ENCODE results near the gene SKIC2. TPM values are rescaled to one million over a fixed set of nuclear protein-coding genes. Genes with fewer than 3 reads are reported as not detected.
A peak's percentile ranks its signal among the peaks of the same experiment; 100 is the strongest.
"Not testable (repeated sequence)": the region's sequence is repeated elsewhere in the genome, so short reads cannot be mapped to it uniquely, and the experiment has no call there.

The SKIC2 gene
- total RNA-seq, 4 donors from 2014 or later: 11.5 to 58.8 (median 35.6) TPM

DNA sequence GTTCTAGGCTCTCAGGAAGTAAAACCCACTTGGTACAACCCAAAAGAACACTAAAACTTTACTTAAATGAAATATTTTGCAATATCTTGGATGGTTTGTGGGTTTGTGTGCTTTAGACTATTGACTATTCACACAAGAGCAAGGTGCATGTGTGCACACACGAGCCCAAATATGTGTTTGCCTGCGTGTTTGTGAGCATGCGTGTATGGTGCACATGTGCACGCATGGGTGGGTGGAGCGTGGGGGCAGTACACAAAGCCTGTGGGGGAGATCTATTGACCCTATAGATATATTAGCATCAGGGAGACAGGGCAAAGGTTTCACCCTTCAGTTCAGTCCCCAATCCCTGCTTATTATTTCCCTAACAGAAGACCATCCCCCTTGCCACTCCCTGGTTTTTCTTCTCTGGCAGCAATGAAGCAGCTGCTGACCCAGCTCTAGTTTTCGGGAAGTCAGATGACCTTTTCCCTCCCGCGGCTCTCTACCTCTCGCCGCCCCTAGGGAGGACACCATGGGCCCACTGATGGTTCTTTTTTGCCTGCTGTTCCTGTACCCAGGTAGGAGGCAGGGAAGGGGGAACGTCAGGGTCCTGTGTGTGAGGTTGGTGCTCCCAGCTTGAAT, 31.6 kb upstream of the SKIC2 start, which contains the start of gene C2:
Gene C2 (plus strand): TSS at position 476 of the 621 bp plus-strand sequence. CDS start 36 bp downstream, at position 512.
- Histone ChIP-seq H3K27me3 (no peaks in the 10 kb centered on the region), H3K4me3 (no peak within 1 kb of the TSS), H3K9me3 (no peaks in the 10 kb centered on the region), H3K4me1 (no peaks in the 10 kb centered on the region), H3K27ac (peak within 1 kb of the TSS in 1 of 2 donors; percentile 37), H3K36me3 (no peaks in the 10 kb centered on the region)
- no peak for TF ChIP-seq POLR2A (IDR thresholded peaks at IDR 0.05)
- TF ChIP-seq, protein P1, sequence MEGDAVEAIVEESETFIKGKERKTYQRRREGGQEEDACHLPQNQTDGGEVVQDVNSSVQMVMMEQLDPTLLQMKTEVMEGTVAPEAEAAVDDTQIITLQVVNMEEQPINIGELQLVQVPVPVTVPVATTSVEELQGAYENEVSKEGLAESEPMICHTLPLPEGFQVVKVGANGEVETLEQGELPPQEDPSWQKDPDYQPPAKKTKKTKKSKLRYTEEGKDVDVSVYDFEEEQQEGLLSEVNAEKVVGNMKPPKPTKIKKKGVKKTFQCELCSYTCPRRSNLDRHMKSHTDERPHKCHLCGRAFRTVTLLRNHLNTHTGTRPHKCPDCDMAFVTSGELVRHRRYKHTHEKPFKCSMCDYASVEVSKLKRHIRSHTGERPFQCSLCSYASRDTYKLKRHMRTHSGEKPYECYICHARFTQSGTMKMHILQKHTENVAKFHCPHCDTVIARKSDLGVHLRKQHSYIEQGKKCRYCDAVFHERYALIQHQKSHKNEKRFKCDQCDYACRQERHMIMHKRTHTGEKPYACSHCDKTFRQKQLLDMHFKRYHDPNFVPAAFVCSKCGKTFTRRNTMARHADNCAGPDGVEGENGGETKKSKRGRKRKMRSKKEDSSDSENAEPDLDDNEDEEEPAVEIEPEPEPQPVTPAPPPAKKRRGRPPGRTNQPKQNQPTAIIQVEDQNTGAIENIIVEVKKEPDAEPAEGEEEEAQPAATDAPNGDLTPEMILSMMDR (IDR thresholded peaks at IDR 0.05): no peak
- DNase-seq: no peak
- intact Hi-C loops (cut with DNase I; ENCODE audit: low total_unique reads): no loop called here

- DNase-seq: no peak
- Histone ChIP-seq H3K27me3 (no peaks in the 10 kb centered on the region), H3K4me3 (no peak overlapping the region), H3K4me1 (no peaks in the 10 kb centered on the region), H3K27ac (peak overlapping the region in 1 of 2 donors; percentile 37), H3K36me3 (no peaks in the 10 kb centered on the region), H3K9me3 (no peaks in the 10 kb centered on the region)
- TF ChIP-seq POLR2A (IDR thresholded peaks at IDR 0.05): no peak
- TF ChIP-seq, protein P1 (IDR thresholded peaks at IDR 0.05): no peak
- intact Hi-C loops (cut with DNase I; ENCODE audit: low total_unique reads): no loop called here
These were observed 30.9 kb upstream of the SKIC2 start for GRCh38 chr6:31927863-31928671.

- intact Hi-C loops (cut with DNase I; ENCODE audit: low total_unique reads): no loop called here
- no peaks in the 10 kb centered on the region for H3K4me1 ChIP-seq
- no peaks in the 10 kb centered on the region for H3K36me3 ChIP-seq
- DNase-seq: no peak
- H3K27ac ChIP-seq: no peak overlapping the region
- TF ChIP-seq, protein P1 (IDR thresholded peaks at IDR 0.05): no peak
- TF ChIP-seq POLR2A (IDR thresholded peaks at IDR 0.05): no peak
- H3K27me3 ChIP-seq: no peaks in the 10 kb centered on the region
- no peak overlapping the region for H3K4me3 ChIP-seq
- no peaks in the 10 kb centered on the region for H3K9me3 ChIP-seq
These were observed 30.4 kb upstream of the SKIC2 start for GRCh38 chr6:31928672-31928939.

DNA sequence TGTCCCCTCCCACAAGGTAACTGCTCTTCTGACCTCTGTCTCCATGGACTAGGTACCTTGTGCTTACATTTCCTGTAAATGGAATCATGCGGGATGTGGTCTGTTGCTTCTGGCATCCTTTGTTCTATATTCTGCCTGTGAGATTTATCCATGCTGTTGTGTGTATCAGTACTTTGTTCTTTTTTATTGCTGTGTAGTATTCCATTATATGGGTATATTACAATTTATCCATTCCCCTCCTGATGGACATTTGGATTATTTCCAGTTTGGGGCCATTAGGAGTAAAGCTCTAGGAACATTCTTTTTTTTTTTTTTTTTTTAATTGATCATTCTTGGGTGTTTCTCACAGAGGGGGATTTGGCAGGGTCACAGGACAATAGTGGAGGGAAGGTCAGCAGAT, 28.0 kb upstream of the SKIC2 start:
- DNase-seq: no peak
- TF ChIP-seq, protein P1 (IDR thresholded peaks at IDR 0.05): no peak
- TF ChIP-seq POLR2A (IDR thresholded peaks at IDR 0.05): no peak
- Histone ChIP-seq H3K27ac (no peak overlapping the region), H3K4me3 (no peak overlapping the region), H3K27me3 (no peaks in the 10 kb centered on the region), H3K4me1 (no peaks in the 10 kb centered on the region), H3K36me3 (no peaks in the 10 kb centered on the region), H3K9me3 (no peaks in the 10 kb centered on the region)
- intact Hi-C loops (cut with DNase I; ENCODE audit: low total_unique reads): no loop called here

DNA sequence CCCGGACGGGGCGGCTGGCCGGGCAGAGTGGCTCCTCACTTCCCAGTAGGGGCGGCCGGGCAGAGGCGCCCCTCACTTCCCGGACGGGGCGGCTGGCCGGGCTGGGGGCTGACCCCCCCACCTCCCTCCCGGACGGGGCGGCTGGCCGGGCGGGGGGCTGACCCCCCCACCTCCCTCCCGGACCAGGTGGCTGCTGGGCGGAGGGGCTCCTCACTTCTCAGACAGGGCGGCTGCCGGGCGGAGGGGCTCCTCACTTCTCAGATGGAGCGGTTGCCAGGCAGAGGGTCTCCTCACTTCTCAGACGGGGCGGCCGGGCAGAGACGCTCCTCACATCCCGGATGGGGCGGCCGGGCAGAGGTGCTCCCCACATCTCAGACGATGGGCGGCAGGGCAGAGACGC, 26.8 kb upstream of the SKIC2 start:
- H3K4me3 ChIP-seq; H3K36me3 ChIP-seq; H3K9me3 ChIP-seq; intact Hi-C loops (cut with DNase I; ENCODE audit: low total_unique reads); H3K4me1 ChIP-seq; H3K27ac ChIP-seq; H3K27me3 ChIP-seq; DNase-seq: not testable (repeated sequence)
